Activated T-cell treated with anti-CD3 and anti-CD28 coated beads for 1 hour (primary cell): Measurements from ENCODE around the gene IDH1.
"Not testable (repeated sequence)": the region's sequence is repeated elsewhere in the genome, so short reads cannot be mapped to it uniquely, and the experiment has no call there.

Source experiments
- DNase-seq: peaks from one replicate; pipeline ENCODE4 v3.0.0-alpha.2; 2020; ENCODE audit warnings: low read depth

The IDH1 gene

DNA sequence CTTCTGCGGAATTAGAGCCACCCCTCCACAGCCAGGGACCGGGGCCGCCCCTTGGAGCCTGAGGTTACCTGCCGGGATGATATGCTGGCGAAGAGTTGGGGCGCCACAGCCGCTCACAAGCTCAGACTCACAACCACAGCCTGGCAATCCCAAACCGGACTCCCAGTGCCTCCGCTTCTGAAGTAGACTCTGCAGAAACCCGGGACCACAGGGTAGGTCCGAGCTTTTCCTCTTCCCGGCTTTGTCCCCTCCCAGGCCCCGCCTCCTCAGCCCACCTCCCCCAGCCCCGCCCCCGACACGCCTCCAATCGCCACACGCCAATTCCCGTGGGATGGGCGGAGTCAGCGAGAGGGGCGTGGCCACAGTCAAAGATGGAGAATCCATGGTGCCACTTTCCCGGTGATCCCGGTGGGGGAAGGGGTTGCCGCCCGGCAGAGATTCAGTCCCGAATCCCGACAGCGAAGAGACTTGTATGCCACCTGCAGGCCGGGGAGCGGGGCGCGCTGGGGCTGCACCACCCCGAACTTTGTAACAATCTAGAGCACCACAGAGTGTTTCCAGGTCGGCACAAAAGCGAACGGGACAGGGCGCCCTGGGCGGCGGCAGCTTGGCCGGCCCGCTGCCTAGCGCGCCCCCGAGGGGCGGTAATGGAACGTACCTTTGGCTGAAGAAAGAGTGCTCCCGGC, at the start of gene IDH1:
Gene IDH1, minus strand, starts transcription at position 201 of the 686 bp plus-strand sequence. CDS start 3,520 bp downstream, outside the sequence.
- DNase-seq: peak; percentile 98

DNA sequence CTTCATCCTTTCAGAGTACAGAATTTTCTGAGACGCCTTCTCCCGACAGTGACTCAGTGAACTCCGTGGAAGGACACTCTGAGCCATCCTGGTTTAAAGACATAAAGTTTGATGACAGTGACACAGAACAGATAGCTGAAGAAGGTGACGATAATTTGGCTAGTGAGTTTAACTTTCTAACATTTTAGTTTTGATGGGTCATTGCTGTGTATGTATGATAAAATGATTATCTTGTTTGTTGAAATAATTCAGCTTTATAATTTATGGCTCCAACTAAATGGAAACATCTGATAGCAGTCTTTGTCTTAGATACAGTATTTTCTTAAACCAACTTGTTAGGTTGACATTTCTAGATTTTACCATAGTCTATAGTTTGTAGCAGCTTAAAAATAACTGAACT, 49.3 kb upstream of the IDH1 start:
- no peak for DNase-seq

- DNase-seq: no peak
Observed at GRCh38 chr2:208300847-208301618, 46.2 kb upstream of the IDH1 start.

DNA sequence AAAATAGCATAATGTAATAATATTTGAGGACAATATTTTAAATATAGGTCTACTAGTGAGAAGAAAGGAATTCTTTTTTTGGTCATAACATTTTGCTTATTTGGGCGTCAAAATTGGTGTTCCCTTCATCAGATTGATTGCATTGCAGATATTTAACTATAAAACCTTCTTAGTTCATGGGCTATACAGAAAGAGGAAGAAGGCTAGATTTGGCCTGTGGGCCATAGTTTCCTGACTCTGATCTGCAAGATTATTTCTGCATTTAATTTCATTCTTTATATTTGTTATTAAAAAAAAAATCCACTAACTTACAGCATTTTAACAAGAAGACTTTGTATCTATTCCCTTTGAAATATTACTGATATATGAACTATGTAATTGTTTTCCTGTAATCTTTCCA, 43.1 kb upstream of the IDH1 start:
- DNase-seq: no peak

GRCh38 chr2:208296610-208297009, 41.7 kb upstream of the IDH1 start:
- DNase-seq: no peak

GRCh38 chr2:208295834-208296233, 41.0 kb upstream of the IDH1 start:
- no peak for DNase-seq

DNA sequence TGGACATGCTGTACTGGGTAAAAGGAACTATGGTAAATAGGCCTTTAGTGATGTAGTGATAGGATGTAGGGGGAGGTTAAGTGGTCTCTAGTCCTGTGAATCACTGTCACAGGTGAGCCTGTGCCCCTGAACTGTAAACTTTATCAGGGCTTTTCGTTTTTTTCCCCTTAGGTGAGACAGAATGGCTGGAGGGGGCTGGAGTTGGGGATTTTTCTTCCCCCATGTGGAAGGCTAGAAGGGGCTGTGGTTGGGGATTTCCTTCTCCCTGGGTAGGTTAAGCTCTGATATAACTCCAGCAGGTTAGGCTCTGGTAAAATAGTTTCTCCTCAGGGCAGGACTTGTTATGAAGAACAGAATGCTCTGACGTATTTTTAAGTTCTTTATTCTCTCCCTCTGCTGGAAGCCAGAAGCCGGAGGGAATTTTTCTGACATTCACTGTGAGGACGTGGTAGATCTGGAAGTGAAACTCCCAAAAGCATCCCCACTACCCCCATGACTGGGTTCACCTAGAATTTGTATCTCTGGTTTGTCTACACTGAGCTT, 39.7 kb upstream of the IDH1 start:
- no peak for DNase-seq

DNA sequence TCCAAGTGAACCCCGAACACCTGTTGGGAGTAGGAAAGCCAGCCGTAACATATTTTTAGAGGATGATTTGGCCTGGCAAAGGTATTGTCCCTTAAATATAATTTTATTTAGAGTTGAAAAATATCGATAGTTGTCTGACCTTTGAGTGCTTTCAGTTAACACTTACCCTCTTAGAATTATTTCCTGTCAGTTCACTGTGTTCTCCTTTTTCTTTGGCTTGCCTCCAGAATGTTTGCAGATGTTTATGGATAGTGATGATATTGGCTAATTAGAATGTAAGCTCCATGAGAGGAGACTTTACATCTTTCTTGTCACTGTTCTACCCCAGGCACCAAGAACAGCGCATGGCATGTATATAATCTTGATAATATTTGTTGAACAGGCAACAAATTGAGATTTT, 31.0 kb upstream of the IDH1 start:
- no peak for DNase-seq

GRCh38 chr2:208280933-208281332, 26.1 kb upstream of the IDH1 start:
- no peak for DNase-seq

- no peak for DNase-seq
Observed at GRCh38 chr2:208280234-208280633, 25.4 kb upstream of the IDH1 start.

- DNase-seq: no peak
Observed at GRCh38 chr2:208279236-208279635, 24.4 kb upstream of the IDH1 start.

DNA sequence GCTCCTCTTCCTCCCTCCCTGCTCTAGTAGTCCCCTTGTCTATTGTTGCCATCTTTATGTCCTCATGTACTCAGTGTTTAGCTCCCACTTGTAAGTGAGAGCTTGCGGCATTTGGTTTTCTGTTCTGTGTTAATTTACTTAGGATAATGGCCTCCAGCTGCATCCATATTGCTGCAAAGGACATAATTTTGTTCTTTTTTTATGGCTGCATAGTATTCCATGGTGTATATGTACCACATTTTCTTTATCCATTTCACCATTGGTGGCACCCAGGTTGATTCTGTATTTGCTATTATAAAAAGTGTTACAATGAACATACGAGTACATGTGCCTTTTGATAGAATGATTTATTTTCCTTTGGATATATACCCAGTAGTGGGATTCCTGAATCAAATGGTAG, 23.7 kb upstream of the IDH1 start:
- no peak for DNase-seq

GRCh38 chr2:208274748-208275147, 19.9 kb upstream of the IDH1 start:
- no peak for DNase-seq

DNA sequence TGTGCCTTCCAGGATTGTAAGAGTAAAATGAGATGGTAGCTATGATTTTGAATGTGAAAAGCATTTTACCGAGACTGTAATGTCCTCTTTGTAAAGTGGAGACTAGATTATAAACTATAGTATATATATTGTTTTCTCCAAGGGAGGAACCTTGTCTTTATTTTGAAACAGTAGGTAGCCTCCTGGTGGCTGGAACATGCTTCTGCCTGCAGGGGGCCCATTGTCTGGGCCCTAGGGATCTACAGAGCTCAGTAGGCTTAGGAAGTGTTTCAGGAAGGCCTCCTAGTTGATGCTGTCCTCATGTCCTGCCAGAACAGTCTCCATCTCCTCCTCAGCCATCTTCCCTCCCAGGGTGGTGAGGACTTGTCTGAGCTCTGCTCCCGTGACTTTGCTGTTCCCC, 14.2 kb upstream of the IDH1 start:
- no peak for DNase-seq

DNA sequence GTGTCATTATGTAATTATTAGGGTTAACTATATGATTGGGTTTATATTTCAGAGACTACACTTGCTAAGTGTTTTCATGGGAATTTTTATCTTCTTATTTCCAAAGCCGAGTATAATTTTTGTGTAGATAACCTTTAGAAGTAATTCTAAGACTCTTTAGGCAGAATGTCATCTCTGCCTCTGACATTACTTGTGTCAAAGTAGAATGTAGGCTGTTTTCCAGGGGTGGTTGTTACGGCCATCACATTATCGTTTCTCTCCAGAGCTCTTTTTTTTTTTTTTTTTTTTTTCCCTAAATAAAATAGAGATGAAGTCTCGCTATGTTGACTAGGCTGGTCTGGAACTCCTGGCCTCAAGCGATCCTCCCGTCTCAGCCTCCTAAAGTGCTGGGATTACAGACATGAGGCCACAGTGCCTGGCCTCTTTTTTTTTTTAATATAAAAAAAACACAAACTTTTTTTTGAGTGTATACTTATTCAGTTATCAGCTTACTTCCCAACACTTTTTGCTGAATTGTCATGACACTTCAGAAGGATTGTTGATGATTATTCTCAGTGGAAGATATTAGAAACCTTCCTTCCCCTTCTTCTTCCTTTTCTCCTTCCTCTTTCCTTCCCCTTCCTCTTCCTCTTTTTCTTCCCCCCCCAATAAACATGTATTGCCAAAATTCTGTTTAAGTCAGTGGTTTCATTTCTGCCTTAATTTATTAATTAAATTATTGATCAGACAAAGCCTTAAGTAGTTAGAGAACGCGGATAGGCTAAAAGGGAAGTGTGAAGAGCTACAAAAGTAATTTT, 13.5 kb upstream of the IDH1 start:
- no peak for DNase-seq

- DNase-seq: not testable (repeated sequence)
Observed at GRCh38 chr2:208267526-208267925, 12.7 kb upstream of the IDH1 start.

- no peak for DNase-seq
Observed at GRCh38 chr2:208266936-208267335, 12.1 kb upstream of the IDH1 start.

DNA sequence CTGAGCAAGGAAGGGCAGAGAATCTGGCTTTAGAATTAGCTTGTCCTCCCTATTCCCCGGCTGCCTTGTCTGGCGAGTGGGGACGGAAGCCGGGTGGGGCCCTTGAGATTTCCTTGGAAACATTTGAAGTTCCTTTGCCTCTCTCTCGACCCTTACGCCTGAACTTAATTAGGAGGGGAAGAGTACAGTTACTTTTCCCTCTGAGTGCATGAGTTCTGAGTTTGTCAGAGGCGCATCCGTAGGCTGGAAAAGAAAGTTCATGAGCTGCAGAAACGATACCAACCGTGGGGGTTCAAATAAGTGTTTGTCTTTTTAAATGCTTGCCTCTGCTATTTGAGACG, 11.7 kb upstream of the IDH1 start:
- no peak for DNase-seq

DNA sequence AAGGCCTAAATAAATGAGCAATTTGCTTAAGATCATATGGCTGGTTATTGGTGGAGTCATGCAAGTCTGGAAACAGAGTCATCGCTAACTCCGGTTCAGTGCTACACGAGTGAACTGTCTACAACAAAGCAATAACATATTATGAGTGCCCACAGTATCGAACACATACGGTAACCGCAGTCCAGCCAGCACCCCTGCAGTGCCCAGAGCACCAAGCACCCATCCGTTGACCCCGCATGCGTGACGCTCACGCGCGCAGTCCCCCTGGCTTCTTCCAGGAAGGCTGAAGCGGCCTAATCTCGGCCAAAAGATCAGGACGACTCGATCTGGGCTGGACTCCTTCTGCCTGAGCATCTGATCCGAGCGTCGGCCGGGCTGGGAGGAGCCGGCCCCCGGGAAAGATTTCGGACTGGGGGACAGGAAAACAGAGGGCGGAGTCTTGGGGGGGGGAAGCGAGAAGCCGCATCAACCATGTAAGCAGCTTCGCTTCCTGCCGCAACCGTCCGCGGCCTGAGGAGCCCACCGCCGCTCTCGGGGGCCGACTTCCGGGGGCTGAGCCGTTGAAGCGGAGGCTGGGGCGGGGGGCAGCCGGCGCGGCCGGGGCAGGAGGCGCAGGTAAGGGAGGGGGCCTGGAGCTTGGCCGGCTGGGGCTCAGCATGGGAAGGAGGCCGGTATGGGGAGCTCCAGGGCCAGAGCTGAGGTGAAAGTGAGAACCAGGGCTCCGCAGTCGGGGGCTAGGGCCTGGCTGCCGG, 11.1 kb upstream of the IDH1 start, which contains the start of gene PIKFYVE:
Gene PIKFYVE, plus strand, starts transcription at position 455 of the 752 bp plus-strand sequence. CDS start 5,265 bp downstream, outside the sequence.
- DNase-seq: peak; percentile 76

DNA sequence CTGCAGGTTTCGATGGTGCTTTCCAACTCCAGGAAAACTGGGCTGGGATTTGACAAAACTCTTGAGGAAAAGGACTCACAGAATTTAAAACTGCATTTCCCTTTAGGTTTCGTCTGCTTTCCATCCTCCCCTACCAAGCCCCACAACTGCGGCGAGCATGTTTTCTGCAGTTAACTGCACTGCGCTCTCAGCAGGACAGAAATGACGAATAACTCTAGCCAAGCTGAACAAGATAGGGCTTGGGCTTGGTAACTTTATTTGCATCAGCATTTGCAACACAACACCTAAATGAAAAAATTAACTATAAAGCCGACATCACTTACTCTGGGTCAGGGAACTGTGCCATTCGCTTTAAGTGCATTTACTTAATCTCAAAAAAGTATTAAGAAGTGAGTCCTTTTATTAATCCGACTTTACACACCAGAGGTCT, 10.5 kb upstream of the IDH1 start:
- peak; percentile 30 for DNase-seq
